Kidney glomerular epithelial cell (primary cell): ENCODE measurements around the gene CAMSAP1.
A peak's percentile ranks its signal among the peaks of the same experiment; 100 is the strongest.

Source experiments
- DNase-seq: peaks from one replicate; lab custom pipeline; 2025; lab: John Stamatoyannopoulos, UW

Gene CAMSAP1

DNA sequence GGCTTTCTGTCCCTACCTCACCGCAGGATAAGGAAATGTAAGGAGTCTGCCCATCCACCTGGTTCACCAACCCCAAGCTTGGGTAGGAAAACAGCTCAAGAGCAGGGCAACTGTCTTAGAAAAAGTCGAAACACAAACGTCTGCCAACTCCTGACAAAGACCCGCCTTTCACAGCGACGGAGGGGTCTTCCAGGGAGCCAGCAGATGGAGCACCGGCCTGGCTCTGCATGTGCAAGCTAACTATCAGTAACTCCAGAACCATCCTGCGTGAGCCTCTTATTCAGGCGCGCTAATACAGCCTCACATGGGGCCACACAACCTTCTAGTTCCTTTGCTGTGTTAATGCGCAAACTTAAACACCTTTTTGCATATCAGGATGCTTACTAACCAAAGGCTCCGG is 26.9 kb downstream of the CAMSAP1 start:
- DNase-seq = no peak

DNA sequence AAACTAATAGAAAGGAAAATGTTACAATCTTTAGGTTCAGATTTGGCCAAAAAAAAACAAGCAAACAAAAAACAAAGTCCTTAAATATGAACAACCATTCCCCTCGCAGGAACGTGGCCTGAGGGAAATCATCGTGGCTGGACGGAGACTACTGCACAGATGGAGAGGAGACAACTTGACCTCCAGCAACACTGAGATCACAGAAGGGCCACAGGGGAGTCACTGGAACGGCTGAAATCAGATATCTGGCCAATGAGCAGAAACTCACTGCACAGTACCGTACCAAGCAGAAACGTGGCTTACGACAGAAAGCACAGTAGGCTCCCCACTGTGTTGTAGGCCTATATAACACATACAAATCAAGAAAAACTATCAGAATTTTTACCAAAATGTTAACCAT is 27.7 kb downstream of the CAMSAP1 start:
- no peak for DNase-seq

GRCh38 chr9:135879237-135879601 is 28.1 kb downstream of the CAMSAP1 start:
- DNase-seq = no peak

DNA sequence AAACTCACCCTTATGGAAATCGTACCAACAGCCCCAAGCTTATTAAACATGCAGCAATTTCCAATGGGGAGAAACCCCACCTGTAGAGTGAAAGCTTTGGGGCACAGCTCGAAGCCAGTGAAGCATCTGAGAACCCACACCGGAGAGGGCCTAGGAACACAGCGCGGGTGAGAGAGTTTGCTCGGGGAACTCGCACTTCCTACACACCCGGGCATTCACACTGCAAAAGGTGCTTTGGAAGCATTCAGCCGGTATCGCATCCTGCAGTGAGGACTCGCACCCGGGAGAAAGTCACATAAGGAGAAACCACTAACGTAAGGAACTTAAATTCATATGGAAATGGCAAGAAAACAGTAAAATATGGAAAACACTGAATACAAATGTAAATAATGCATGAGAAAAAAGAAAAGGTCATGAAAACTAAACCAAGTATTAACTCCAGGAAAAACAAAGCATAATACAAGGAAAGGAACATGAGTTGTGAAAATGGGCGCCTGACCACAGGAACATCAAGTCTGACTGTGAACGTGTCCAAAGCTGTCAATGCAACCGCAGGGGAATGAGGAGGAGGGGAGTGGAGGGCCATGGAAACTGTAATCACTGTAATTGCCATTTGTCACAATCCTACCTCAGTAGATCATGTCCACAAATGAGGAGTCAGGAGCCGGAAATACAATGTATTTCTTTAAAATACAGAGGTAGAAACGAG is 28.7 kb downstream of the CAMSAP1 start:
- DNase-seq = no peak

DNA sequence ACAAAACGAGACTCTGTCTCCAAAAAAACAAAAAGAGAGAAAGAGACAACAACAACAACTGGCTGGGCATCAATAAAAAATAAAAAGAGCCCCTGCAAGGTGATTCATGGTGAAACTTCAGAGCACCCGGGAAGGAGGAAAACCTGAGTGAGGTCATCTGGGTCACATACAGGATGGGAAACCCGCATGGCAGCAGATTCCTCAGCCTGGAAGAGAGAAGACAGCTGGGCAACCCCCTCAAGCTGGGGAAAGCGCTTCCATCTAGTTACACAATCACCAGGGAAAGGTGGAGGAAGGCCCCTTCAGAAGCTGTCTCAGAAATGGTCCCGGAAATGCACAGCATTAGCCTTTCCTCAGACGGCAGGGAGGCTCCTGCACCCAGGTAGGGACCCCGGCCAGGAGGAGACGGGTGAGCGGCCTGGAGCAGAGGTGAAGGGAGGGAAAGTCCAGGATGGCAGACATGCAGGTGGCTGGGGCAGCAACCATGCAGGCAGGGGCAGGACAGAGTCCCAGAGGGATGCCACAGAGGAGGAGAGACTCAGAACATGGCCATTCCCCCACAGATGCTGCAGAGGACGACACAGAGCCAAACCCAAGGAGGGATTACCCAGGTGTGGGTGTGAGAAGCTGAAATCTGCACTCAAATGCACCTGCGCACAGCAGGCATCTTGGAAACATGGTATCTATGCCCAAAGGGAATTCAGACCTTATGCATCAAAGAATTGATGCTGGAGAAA is 29.4 kb downstream of the CAMSAP1 start:
- DNase-seq = no peak

GRCh38 chr9:135876936-135877335 is 30.4 kb downstream of the CAMSAP1 start:
- DNase-seq = no peak

- DNase-seq = no peak
Measured at GRCh38 chr9:135874859-135875258, 32.5 kb downstream of the CAMSAP1 start.

DNA sequence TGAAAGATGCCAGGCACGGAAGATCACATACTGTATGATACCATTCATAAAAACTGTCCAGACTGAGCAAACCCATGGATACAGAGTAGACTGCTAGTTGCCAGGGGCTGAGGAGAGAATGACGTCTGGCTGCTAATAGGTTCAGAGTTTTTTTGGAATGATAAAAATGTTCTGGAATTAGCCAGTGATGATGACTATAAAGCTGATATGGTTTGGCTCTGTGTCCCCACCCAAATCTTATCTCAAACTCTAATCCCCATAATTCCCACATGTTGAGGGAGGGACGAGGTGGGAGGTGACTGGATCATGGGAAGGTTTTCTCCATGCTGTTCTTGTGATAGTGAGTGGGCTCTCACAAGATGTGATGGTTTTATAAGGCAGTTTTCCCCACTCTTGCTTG is 37.4 kb downstream of the CAMSAP1 start:
- DNase-seq = no peak

DNA sequence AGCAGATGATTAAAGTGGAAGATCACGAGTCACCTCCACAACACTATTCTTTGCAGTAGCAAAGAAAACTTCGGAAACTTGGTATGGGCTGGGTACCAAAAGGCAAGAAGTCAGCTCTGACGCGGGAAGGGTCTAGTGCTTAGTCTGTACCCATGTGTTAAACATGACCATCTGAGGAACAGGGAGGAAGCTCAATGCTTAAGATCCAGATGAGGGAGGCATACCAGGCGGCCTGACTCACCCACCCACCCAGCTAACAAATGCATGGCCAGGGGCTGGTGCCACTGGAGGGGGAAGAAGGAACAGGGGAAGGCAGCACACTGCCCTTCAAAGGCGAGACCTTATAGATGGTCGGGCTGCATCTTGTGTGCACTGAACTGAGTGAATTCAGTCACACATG is 41.8 kb downstream of the CAMSAP1 start:
- no peak for DNase-seq

GRCh38 chr9:135864447-135865049 is 42.8 kb downstream of the CAMSAP1 start:
- DNase-seq = peak; percentile 30

- no peak for DNase-seq
Measured at GRCh38 chr9:135862809-135863208, 44.5 kb downstream of the CAMSAP1 start.

DNA sequence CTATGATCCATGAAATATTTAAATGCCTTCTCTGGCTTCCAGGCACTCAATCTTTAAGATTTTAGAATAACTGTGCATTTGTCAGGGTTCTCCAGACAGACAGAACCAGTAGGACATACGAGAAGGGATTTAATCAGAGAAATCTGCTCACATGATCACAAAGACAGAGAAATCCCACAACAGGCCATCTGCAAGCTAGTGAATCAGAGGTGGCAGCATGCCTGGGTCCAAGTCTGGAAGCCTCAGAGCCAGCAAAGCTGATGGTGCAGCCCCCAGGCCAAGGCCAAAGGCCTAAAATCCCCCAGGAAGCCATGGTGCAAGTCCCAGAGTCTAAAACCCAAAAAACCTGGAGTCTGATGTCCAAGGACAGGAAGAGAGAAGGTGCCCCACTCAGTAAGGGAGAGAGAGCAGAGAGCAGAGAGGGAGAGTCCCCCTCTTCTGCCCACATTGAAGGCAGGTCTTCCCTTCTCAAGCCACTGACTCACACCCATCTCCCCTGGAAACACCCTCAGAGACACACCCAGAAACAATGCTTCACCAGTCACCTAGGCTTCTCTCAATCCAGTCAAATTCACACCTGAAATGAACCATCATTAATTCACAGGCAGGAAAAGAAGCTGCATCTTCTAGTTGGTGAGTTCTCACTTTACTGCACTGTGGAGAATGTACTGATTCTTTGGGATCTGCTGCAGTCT is 48.7 kb downstream of the CAMSAP1 start:
- DNase-seq = no peak

DNA sequence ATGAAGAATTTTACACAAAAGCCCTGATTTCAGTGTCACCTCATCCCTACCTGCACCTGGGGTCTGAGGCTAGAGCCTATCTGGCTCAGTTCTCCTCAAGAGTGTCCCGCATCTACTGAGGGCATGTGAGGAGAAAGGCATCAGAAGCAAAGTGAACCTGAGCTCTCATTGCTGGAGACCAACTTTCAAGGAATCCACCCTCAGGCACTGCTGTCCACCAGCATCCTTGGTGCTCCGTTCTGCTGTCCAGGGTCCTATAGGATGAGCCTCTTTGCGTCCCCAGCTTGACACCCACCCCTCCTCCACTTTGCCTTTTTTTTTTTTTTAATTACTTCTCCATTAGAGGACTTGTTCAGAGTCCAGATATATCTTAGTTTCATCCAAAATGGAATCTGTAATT is 49.5 kb downstream of the CAMSAP1 start:
- DNase-seq = no peak

DNA sequence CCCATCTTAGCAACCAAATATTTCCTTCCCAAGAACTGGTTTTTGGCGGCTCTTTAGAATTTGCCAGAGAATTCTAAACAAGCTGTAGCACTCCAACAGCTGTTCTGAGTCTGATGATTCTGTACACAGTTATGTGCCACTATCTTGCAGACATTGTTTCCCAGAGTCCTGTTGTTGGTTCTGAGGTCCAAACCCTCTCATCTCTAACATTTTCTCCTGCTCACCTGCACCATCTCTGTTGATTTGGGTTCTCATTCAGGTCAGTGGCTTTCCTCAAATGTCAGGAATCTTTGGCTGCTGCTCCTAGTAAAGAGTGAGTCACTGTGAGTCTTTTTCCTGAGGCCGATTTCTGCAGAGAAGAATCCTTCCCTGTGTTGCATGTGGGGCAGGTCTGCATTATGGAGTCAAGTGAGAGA is 50.0 kb downstream of the CAMSAP1 start:
- no peak for DNase-seq

- DNase-seq = no peak
Measured at GRCh38 chr9:135851748-135852147, 55.6 kb downstream of the CAMSAP1 start.

GRCh38 chr9:135850737-135851136 is 56.6 kb downstream of the CAMSAP1 start:
- no peak for DNase-seq

DNA sequence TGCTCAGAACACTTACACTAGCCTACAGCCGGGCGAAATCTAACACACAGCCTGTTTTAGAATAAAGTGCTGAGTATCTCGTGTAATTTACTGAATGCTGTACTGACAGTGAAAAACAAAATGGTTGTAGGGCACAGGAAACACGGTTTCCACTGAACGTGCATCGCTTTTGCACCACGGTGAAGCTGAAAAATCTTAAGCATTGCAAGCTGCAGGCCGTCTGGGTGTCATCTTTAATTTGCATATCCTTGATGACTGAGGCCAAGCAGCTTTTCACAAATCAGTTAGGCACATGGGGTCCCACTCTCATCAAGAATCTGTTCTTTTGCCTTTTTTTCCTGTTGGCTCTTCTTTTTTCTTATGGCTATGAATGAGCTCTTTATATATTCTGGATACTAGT is 58.2 kb downstream of the CAMSAP1 start:
- no peak for DNase-seq

- DNase-seq = no peak
Measured at GRCh38 chr9:135848341-135849047, 58.9 kb downstream of the CAMSAP1 start.

DNA sequence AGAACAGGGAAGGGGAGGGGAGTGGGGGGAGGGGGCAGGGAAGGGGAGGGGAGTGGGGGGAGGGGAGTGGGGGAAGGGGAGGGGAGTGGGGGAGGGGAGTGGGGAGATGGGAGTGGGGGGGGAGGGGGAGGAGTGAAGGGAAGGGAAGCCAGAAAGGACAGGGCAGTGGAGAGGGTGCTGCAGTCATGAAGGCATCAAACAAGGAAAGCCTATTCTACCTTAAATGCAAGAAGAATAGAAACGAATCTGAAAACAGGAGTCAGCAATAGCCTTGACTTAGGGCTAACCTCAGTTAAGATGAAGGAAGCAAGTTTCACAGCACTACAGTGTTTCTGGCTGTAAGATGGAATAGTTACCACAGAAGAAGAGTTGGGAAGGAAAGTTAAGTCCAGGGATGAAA is 59.5 kb downstream of the CAMSAP1 start:
- DNase-seq = no peak

GRCh38 chr9:135840539-135840938 is 66.8 kb downstream of the CAMSAP1 start:
- DNase-seq = no peak

DNA sequence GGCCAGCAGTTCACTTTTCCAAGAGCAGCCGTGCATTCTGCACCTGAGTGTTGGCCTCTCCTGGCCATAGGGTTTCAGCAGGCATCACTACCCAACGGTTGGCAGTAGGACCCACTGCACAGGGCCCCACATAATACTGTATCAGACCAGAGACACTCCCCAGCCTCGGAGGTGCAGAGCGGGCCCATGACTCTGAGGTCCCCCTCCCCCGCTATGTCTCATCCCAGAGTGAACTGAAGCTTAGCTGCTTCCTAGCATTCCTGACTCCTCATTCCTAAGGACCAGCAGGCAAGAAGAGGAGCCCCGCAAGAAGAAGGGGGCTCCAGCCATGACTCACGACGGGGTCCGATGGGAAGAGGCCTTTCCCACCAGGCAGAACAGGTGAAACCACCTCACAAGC is 67.2 kb downstream of the CAMSAP1 start:
- DNase-seq = no peak

- DNase-seq = no peak
Measured at GRCh38 chr9:135839516-135839915, 67.8 kb downstream of the CAMSAP1 start.
